HG03354 (cell line): ENCODE data around the gene CEP85.
"Not testable (repeated sequence)": the region's sequence is repeated elsewhere in the genome, so short reads cannot be mapped to it uniquely, and the experiment has no call there.

ENCODE experiments used
- ATAC-seq: cut with Tn5 transposase; IDR thresholded peaks from one replicate; pipeline ENCODE4 v1.9.1; 2021; ENCODE audit warnings: mild to moderate bottlenecking; ENCODE audit not compliant: unreplicated experiment, poor library complexity, severe bottlenecking

Gene CEP85

DNA sequence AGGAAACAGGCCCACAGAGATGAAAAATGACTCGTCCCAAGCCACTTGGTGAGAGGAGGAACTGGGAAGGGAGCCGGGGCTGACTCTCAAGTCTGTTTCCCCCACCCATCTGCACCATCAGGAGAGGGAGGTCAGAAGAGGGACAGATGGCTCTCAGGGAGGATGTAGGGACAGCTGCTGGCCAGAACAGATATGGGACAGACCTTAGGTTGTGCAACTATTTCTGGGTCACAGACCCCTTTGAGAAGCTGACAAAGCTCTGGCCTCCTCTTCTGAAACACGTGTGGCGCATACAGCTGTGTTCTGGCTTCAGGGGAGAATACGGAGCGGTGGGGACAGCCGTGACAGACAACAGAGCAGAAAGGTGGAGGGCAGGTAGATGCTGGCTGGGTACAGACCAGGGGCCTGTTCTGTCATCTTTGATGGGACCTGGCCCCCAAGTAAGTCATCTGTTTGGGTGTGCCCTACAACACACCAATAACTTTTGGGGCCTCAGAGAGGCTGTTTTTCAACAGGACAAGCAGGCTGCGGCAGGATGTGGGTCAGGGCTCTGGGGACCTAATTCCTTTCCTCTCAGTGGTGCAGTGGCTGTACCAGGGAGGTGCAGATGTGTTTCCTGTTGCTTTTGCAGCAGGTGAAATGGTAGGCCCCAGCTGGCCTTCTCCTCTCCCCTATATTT is 53.2 kb downstream of the CEP85 start:
- ATAC-seq, result peak; percentile 45

DNA sequence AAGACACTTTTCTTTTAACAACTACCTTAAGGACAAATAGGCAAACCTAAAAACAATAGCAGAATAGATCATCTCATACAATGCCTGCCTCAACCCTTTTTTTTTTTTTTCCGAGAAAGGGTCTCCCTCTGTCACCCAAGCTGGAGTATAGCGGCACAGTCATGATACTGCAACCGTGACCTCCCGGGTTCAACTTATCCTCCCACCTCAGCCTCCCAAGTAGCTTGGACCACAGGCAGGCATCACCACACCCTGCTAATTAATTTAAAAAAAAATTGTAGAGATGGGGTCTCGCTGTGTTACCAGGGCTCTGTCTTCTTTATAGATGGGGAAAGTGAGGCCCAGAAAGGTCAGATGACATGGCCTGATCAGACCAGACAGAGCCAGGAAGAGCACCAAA is 53.8 kb downstream of the CEP85 start:
- ATAC-seq, result no peak

DNA sequence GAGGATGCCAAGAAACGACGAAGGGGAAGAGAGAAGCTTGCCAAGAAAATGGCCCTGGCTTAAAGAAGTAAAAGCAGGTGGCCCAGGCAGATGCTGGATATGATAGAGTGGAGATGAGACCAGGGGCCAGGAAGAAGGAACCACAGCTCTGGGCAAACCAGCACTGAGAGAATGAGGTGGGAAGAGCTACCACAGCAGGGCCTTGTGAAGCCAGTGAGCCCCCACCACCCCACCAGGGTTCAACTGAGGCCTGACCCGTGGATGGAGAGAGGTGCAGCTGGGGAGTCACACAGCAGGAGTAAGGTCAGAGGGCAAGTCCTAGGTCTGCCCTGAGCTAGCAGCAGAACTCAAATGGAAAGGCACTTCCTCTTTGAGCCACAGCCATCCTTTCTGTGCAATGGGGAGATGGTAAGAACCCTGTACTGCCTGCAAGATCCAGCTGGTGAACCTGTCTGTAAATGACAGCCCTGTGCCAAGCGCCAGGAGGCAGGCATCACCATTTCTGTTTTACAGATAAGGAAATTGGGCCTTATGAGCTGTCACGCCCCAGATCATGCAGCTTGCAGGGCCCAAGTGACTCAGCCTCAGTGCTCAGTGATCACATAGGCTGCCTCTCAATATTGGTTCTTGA is 54.4 kb downstream of the CEP85 start:
- ATAC-seq, result no peak

DNA sequence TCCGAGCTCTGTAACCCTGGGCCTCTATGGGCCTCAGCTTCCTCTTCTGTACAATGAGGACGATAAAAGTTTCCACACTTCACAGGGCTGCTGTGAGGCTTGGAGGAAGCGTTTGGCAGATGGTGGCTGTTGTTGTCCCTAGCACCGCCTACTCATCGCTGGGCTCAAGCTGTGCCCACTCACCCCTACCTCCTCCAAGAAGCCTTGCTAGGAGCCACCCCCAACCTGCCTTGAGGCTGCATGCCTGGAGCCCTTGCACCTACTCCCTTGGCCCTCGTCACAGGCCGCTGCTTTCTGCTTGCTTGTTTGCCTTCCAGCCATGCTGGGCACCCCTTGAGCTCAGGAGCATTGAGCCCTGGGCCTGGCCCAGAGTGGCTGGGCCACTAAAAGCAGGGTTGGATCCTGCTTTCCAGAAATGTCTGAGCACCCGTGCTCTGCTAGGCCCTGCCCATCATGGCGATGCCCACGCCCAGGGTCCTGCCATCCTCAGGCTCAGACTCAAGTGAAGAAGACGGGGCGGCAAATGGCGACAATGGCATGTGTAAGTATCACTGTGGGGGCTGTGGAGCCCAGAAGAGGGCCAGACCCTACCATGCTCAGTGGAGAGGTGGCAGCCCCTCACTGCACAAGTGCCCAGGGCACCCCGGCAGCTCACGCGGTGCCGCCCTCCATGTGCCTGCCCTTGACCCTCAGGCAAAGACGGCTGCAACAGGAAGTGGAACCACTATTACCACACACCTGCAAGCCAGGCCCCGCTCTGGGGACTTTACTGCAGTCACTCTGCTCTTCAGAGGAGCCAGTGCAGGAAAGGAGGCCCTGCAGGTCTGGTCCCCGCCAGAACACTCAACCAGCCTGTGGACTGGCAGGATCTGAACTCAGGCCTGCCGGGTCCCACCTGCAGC is 55.4 kb downstream of the CEP85 start:
- ATAC-seq, result peak; percentile 43

GRCh38 chr1:26290122-26290881 is 56.3 kb downstream of the CEP85 start:
- ATAC-seq, result no peak

DNA sequence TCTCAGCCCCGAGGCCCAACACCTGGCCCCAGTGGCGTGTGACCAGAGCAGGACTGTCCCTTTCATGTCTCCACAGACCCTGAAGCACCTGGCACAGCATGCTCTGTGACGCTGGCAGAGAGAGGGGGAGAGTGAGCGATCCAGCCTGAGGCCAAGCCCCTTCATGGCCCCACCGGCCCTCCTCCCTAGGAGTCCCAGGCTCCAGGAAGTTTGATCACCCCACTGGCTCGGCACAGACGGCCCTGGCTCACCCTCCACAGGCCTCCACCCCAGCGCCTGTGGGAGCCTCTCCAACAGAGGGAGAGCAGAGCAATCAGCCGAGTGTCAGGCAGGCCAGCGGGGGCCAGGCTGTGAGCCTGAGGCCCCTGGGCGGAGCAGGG is 56.9 kb downstream of the CEP85 start:
- no peak for ATAC-seq

DNA sequence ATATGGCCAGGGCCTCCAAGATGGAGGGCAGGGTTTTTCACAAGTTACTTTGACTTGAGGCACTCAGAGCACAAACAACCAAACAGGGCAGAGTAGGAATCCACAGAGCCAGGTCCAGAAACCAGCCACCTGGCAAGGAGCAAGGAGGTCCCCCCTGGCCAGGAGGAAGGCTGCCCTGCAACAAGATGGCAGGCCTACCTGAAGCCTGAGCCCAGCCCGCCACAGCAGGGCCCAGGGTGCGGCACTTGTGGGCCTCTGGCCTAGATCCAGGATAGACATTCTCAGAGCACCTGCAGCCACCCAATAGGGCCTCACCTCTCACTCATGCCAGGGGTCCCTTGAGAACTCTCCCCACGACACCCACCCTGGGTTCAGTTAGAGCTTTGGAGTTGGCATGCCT is 57.4 kb downstream of the CEP85 start:
- ATAC-seq, result no peak

DNA sequence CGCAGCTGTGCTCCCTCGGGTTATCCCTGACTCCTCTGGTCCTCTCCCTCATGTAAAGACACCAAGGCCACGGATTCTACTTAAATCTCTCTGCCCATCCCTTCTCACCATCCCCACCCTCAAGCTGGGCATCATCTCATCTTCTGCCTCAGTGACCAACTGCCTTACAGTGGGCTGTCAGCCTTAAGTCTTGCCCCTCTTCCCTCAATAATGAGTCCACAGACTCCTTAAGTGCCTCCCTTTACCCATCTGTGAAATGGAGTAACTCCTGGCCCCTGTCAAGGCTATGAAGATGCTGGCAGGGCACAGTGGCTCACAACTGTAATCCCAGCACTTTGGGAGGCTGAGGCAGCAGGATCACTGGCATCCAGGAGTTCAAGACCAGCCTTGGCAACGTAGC is 57.9 kb downstream of the CEP85 start:
- no peak for ATAC-seq

GRCh38 chr1:26292735-26293134 is 58.7 kb downstream of the CEP85 start:
- not testable (repeated sequence) for ATAC-seq

DNA sequence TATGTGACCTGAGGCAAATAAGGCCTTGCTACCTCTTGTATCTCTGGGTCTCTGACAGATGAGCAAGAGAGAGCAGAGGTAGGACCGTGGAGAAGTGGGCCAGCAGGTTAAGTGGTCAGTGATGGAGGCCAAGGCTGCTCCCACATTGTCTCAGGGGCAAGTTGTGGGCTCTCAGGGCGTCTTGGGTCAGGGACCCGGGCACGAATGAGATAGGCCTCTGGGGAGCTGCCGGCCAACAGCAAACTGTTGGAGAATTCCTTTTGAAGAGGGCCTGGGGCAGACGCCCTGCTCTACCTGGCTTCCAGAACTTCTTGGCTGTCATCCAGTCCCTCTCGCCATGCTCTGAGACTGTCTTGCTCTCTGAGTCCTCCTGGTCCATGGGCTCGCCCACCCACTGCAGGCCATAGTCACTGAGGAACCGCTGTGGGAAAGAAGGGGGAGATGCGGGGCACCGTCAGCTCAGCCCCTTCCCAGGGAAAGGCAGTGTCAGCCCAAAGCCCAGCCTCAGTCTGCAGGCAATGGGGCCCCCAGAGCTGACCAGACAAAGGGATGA is 60.0 kb downstream of the CEP85 start:
- ATAC-seq, result no peak

GRCh38 chr1:26295194-26296138 is 61.5 kb downstream of the CEP85 start:
- ATAC-seq, result no peak

DNA sequence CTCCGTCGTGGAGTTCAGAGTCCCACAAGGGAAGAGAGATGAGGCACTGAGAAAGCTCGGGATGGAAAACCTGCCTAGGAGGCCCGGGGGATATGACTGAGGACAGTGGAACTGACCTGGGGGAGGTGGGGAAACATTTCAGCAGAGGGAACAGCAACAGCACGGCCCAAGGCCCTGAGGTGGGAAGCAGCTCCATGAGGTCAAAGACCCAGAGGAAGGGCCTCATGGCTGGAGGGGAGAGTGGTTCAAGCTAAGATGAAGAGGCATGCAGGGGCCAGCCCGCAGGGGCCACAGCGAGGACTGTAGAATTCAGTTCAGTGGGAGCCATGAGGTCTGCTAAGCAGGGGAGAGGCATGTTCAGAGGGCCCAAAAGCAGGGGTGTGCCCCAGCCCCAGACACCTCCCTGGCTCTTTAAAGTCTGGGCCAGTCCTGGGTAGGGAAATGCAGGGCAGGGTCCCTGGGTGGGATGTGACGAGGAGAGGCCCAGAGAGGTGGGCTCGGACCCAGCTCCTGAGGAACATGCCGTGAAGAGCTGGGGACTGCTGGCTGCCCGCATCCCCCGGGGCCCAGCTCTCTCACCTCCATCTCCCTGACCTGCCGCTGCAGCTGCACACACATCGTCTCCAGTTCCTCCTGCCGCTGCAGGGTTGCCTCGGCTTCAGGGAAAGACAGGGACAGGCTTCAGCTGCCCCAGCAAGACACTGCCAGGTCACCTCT is 62.5 kb downstream of the CEP85 start:
- no peak for ATAC-seq

DNA sequence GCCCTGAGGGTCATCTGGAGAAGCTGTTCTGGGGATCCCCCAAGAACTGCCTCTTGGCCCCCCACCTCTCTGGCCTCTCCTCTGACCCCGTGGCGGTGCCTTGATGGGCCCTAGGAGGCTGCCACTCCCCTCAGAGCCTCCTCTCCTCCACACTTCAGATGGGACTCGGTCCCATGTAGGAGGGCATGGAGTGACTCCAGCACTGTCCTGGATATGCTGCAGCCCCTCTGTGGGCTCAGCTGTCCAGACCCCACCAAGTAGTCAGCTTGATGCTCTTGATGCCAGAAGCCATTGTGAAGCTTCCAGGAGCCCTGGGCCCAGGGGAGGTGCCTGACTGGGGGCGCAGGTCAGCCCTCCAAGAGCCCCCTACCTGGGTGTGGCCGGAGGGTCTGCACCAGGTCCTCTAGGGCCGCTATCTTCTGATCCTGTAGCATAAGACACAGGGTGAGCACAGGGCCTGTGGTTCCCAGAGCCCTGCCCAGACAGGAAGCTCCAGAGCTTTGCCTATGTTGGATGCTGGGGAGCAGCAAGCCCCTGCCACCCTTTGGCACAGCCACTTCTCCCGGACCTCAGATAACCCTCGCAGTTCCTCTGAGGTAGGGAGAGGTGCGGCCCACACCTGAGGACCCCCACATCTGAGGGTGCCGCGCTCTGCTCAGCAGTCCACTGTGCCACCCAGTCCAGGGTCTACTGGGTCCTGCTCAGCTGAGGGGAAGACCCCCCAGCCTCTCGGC is 63.2 kb downstream of the CEP85 start:
- ATAC-seq, result no peak

DNA sequence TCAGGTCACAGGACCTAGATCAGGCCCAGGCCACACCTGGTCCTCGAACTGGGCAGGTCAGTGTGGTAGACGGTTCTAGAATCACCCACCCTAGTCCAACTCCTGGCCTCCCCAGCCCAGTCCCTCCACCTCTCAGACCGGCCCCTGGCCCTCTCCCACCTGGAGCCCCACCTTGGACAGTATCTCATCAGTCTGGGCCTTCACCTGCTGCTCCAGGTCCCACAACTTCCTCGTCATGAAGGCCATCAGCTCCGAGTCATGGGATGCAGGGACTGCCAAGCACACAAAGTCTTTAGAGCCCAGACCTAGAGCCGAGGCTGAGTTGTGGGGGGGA is 63.8 kb downstream of the CEP85 start:
- ATAC-seq, result no peak

- ATAC-seq, result no peak
Measured at GRCh38 chr1:26300578-26301275, 66.7 kb downstream of the CEP85 start.

GRCh38 chr1:26302733-26303405 is 68.9 kb downstream of the CEP85 start:
- no peak for ATAC-seq
